Measurements from ENCODE around the gene COQ2.
A peak's percentile ranks its signal among the peaks of the same experiment; 100 is the strongest.

COQ2 gene

GRCh38 chr4:83231620-83232076 is 53.0 kb downstream of the COQ2 start:
- no peak for DNase-seq (ENCODE audit: low read depth)
- TF ChIP-seq CTCF (IDR thresholded peaks at IDR 0.05; ENCODE audit: low read depth, low read length, missing control alignments): no peak
- no peak overlapping the region for H3K4me3 ChIP-seq (ENCODE audit: low read depth, low read length)
- in situ Hi-C loops (cut with HindIII; ENCODE audit: low sequenced_read_pairs): no loop called here

- no peak for TF ChIP-seq CTCF (IDR thresholded peaks at IDR 0.05; ENCODE audit: low read depth, low read length, missing control alignments)
- H3K4me3 ChIP-seq (ENCODE audit: low read depth, low read length): no peak overlapping the region
- DNase-seq (ENCODE audit: low read depth): no peak
- in situ Hi-C loops (cut with HindIII; ENCODE audit: low sequenced_read_pairs): no loop called here
Observed at GRCh38 chr4:83230928-83231327, 53.7 kb downstream of the COQ2 start.

- no peak overlapping the region for H3K4me3 ChIP-seq (ENCODE audit: low read depth, low read length)
- no peak for DNase-seq (ENCODE audit: low read depth)
- no peak for TF ChIP-seq CTCF (IDR thresholded peaks at IDR 0.05; ENCODE audit: low read depth, low read length, missing control alignments)
- in situ Hi-C loops (cut with HindIII; ENCODE audit: low sequenced_read_pairs): no loop called here
Observed at GRCh38 chr4:83229791-83230190, 54.8 kb downstream of the COQ2 start.

- in situ Hi-C loops (cut with HindIII; ENCODE audit: low sequenced_read_pairs): no loop called here
- no peak for TF ChIP-seq CTCF (IDR thresholded peaks at IDR 0.05; ENCODE audit: low read depth, low read length, missing control alignments)
- DNase-seq (ENCODE audit: low read depth): no peak
Observed at GRCh38 chr4:83228231-83228630, 56.4 kb downstream of the COQ2 start.

GRCh38 chr4:83224502-83225197 is 59.9 kb downstream of the COQ2 start:
- no peak for DNase-seq (ENCODE audit: low read depth)
- TF ChIP-seq CTCF (IDR thresholded peaks at IDR 0.05; ENCODE audit: low read depth, low read length, missing control alignments): no peak
- no peak overlapping the region for H3K4me3 ChIP-seq (ENCODE audit: low read depth, low read length)
- in situ Hi-C loops (cut with HindIII; ENCODE audit: low sequenced_read_pairs): no loop called here

More at GRCh38 chr4:83228231-83228630, 56.4 kb downstream of the COQ2 start:
- no peak overlapping the region for H3K4me3 ChIP-seq (ENCODE audit: low read depth, low read length)

GRCh38 chr4:83223781-83224180 is 60.8 kb downstream of the COQ2 start:
- no peak for TF ChIP-seq CTCF (IDR thresholded peaks at IDR 0.05; ENCODE audit: low read depth, low read length, missing control alignments)
- in situ Hi-C loops (cut with HindIII; ENCODE audit: low sequenced_read_pairs): no loop called here
- H3K4me3 ChIP-seq (ENCODE audit: low read depth, low read length): no peak overlapping the region
- DNase-seq (ENCODE audit: low read depth): peak; percentile 28

Measured in astrocyte of the cerebellum (primary cell).